COLO668 (cell line): ENCODE data around the gene PRKD1.
"Not testable (repeated sequence)": the region's sequence is repeated elsewhere in the genome, so short reads cannot be mapped to it uniquely, and the experiment has no call there.

Experiments used
- DNase-seq: peaks from one replicate; lab custom pipeline; 2025; ENCODE audit not compliant: unreplicated experiment; lab: John Stamatoyannopoulos, UW

The PRKD1 gene

GRCh38 chr14:29749327-29749726, 178.3 kb downstream of the PRKD1 start:
- no peak for DNase-seq

GRCh38 chr14:29745863-29746262, 181.8 kb downstream of the PRKD1 start:
- no peak for DNase-seq

GRCh38 chr14:29743531-29743930, 184.1 kb downstream of the PRKD1 start:
- DNase-seq = no peak

- DNase-seq = no peak
Measured at GRCh38 chr14:29741909-29742401, 185.7 kb downstream of the PRKD1 start.

GRCh38 chr14:29740491-29740890, 187.2 kb downstream of the PRKD1 start:
- DNase-seq = no peak

GRCh38 chr14:29738950-29739349, 188.7 kb downstream of the PRKD1 start:
- DNase-seq = no peak

- no peak for DNase-seq
Measured at GRCh38 chr14:29738056-29738455, 189.6 kb downstream of the PRKD1 start.

- no peak for DNase-seq
Measured at GRCh38 chr14:29735459-29735858, 192.2 kb downstream of the PRKD1 start.

GRCh38 chr14:29734732-29735131, 192.9 kb downstream of the PRKD1 start:
- no peak for DNase-seq

- DNase-seq = not testable (repeated sequence)
Measured at GRCh38 chr14:29726560-29727331, 200.9 kb downstream of the PRKD1 start.

GRCh38 chr14:29724991-29725390, 202.7 kb downstream of the PRKD1 start:
- DNase-seq = no peak

GRCh38 chr14:29722831-29723230, 204.8 kb downstream of the PRKD1 start:
- no peak for DNase-seq

GRCh38 chr14:29721586-29721985, 206.1 kb downstream of the PRKD1 start:
- no peak for DNase-seq

- DNase-seq = no peak
Measured at GRCh38 chr14:29717901-29718300, 209.7 kb downstream of the PRKD1 start.

- no peak for DNase-seq
Measured at GRCh38 chr14:29716150-29716549, 211.5 kb downstream of the PRKD1 start.

- no peak for DNase-seq
Measured at GRCh38 chr14:29712601-29713000, 215.0 kb downstream of the PRKD1 start.

- no peak for DNase-seq
Measured at GRCh38 chr14:29710015-29710414, 217.6 kb downstream of the PRKD1 start.

GRCh38 chr14:29709490-29709889, 218.2 kb downstream of the PRKD1 start:
- no peak for DNase-seq

GRCh38 chr14:29706700-29707099, 220.9 kb downstream of the PRKD1 start:
- no peak for DNase-seq

- DNase-seq = no peak
Measured at GRCh38 chr14:29705801-29706200, 221.8 kb downstream of the PRKD1 start.

GRCh38 chr14:29689597-29689996, 238.1 kb downstream of the PRKD1 start:
- DNase-seq = not testable (repeated sequence)

GRCh38 chr14:29687866-29688265, 239.8 kb downstream of the PRKD1 start:
- DNase-seq = no peak
